Naive thymus-derived CD8-positive, alpha-beta T cell (primary cell): ENCODE measurements around the gene ATP11A. TPM values are rescaled to one million over a fixed set of nuclear protein-coding genes. Genes with fewer than 3 reads are reported as not detected.
"Not testable (repeated sequence)": the region's sequence is repeated elsewhere in the genome, so short reads cannot be mapped to it uniquely, and the experiment has no call there.

Source experiments
- ATAC-seq, 2 donors: fragments of 150-1000 bp; cut with Tn5 transposase in 1 of 2; sonication (Bioruptor Pico), chemical (Tn5 transposase) in 1 of 2; 1 replicate in 1 of 2; 2 replicates in 1 of 2; pipeline ENCODE4 v1.10.0; 2021; ENCODE audit warnings: mild to moderate bottlenecking in 2 of 2, moderate library complexity in 2 of 2
- POLR2A ChIA-PET: fragments of 350-600 bp; sonication (Branson Sonifier 250); formaldehyde crosslinking; loops from one replicate; lab custom pipeline; 2021; ENCODE audit warnings: antibody characterized with exemption; lab: Charles Lee
- DNase-seq, 10 donors: peaks; one replicate each; pipeline versions ENCODE4 v3.0.0 to v3.0.0-alpha.2; 2020 to 2022
- H3K27ac Mint-ChIP-seq, 10 donors: one replicate each; pipeline ENCODE4 v1.8.0; 2020 to 2022; ENCODE audit warnings: mild to moderate bottlenecking in 10 of 10, mixed read lengths in 10 of 10, moderate library complexity in 4 of 10, inconsistent platforms in 1 of 10
- H3K27me3 Mint-ChIP-seq, 5 donors: one replicate each; pipeline ENCODE4 v1.8.0; 2021 to 2022; ENCODE audit warnings: mixed read lengths in 5 of 5
- H3K36me3 Mint-ChIP-seq, 3 donors: one replicate each; pipeline ENCODE4 v1.8.0; 2020 to 2022; ENCODE audit warnings: mixed read lengths in 3 of 3, mild to moderate bottlenecking in 2 of 3, inconsistent platforms in 1 of 3
- H3K4me1 Mint-ChIP-seq, 4 donors: one replicate each; pipeline ENCODE4 v1.8.0; 2021 to 2022; ENCODE audit warnings: mixed read lengths in 4 of 4
- H3K4me3 Mint-ChIP-seq, 10 donors: one replicate each; pipeline ENCODE4 v1.8.0; 2020 to 2022; ENCODE audit warnings: mild to moderate bottlenecking in 10 of 10, mixed read lengths in 10 of 10, moderate library complexity in 6 of 10, inconsistent platforms in 1 of 10
- H3K9me3 Mint-ChIP-seq, 9 donors: one replicate each; pipeline ENCODE4 v1.8.0; 2020 to 2022; ENCODE audit warnings: mixed read lengths in 9 of 9, mild to moderate bottlenecking in 3 of 9, inconsistent platforms in 1 of 9, moderate library complexity in 1 of 9
- polyA plus RNA-seq, 3 donors: library from polyadenylated mRNA; unstranded; fragments of 300-500 nt; fragmentation: Illumina TruSeq; gene quantifications; one replicate each; pipeline ENCODE4 v1.2.3, GENCODE V29; 2021
- total RNA-seq, 8 experiments: library from RNA in 2 of 8; stranded (reverse) in 2 of 8; gene quantifications; one replicate each; pipeline ENCODE4 v1.2.3 and lab custom pipeline; 2021 to 2026

The ATP11A gene
- total and polyA plus RNA-seq, 5 experiments from 2014 or later, result 0.76 to 23.9 (median 3.1) TPM

DNA sequence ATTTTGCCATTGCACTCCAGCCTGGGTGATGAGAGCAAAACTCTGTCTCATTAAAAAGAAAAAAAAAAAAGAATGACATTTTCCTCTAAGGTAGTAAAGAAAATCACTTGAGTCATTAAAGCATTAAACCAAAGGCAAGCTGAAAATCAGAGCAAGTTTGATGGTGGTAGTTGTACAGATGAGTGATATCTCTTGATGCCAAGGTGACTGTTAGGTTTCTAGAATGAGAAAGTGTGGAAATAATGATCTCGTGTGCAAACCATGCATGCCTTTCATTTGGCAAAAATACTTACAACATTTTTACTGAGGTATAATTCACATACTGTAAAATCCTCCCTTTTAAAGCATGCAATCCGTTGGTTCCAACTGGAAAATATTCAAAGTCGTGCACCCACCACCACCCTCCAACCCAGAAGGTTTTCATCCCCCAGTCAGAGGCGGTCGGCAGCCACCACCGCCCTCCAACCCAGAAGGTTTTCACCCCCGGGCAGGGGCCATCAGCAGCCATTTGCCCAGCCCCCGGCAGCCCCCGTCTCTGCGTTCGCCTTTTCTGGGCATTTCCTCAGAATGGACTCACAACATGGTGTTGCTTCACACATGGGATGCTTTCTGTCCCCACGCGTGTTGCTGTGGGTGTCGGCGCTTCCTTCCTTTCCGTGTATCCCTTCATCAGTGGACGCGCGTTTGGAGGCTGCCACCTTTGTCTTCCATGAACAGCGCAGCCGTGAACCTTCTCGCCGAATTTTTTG lies 90.2 kb downstream of the ATP11A start:
- POLR2A ChIA-PET, result no interaction called here
- Mint-ChIP-seq H3K27me3 (no peaks in the 10 kb centered on the region), H3K4me1 (peaks cover 5 to 31% (median 20%) of the 10 kb centered on the region in 4 donors), H3K27ac (peak overlapping the region in 1 of 10 donors; percentile 41), H3K36me3 (no peaks in the 10 kb centered on the region), H3K9me3 (no peaks in the 10 kb centered on the region), H3K4me3 (no peak overlapping the region)
- DNase-seq (no peak), ATAC-seq (no peak)

DNA sequence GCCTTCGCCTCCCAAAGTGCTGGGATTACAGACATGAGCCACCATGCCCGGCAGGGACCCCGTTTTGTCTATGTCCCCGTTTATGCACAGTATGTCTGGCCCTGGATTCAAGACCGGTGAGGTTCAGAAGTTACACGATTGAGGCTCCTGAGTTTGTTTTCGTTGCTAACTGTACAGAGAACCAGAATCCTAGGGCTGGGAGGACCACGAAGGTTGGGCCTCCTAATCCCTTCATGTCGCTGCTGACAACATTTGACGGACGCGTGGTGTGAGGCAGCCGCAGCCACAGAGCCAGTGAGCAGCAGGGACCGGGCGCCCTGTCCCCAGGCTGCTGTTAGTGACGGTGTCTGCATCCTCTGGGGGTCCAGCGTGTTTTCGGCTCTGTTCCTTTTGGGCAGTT lies 91.4 kb downstream of the ATP11A start:
- POLR2A ChIA-PET, result no interaction called here
- Mint-ChIP-seq H3K4me1 (peaks cover 5 to 31% (median 20%) of the 10 kb centered on the region in 4 donors), H3K27me3 (no peaks in the 10 kb centered on the region), H3K36me3 (peaks cover 0 to 5% (median 4%) of the 10 kb centered on the region in 3 donors), H3K27ac (no peak overlapping the region), H3K4me3 (no peak overlapping the region), H3K9me3 (peaks cover 0 to 3% (median 0%) of the 10 kb centered on the region in 9 donors)
- no peak for DNase-seq
- no peak for ATAC-seq

DNA sequence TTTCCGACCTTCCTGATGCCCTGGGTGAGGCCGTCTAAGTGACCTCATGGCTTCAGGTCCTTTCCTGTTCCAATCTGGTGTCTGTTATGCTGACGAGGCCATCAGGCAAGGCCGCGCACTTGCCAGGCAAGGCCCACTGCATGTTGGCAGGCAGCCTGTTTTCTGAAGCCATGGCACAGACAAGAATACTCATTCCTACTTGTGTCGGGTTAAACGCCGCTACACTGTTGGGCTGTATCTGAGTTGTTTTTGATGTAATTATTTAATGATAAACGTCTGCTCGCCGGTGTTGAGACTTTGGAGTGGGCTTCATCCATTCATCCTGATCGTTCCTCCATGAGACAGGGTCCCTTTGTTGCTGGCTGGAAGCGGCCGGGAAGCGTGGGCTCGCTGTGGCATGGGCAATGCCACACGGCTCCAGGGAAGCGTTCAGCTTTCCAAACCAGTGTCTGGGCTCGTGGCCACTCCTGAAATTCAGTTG lies 92.1 kb downstream of the ATP11A start:
- peaks cover 4 to 8% (median 7%) of the 10 kb centered on the region in 3 donors for H3K36me3 Mint-ChIP-seq
- ATAC-seq (no peak), DNase-seq (no peak)
- no peaks in the 10 kb centered on the region for H3K27me3 Mint-ChIP-seq
- peaks cover 5 to 31% (median 19%) of the 10 kb centered on the region in 4 donors for H3K4me1 Mint-ChIP-seq
- peak overlapping the region in 2 of 10 donors; percentile 55 to 61 for H3K27ac Mint-ChIP-seq
- no peak overlapping the region for H3K4me3 Mint-ChIP-seq
- POLR2A ChIA-PET, result no interaction called here
- peaks cover 0 to 5% (median 0%) of the 10 kb centered on the region in 9 donors for H3K9me3 Mint-ChIP-seq

DNA sequence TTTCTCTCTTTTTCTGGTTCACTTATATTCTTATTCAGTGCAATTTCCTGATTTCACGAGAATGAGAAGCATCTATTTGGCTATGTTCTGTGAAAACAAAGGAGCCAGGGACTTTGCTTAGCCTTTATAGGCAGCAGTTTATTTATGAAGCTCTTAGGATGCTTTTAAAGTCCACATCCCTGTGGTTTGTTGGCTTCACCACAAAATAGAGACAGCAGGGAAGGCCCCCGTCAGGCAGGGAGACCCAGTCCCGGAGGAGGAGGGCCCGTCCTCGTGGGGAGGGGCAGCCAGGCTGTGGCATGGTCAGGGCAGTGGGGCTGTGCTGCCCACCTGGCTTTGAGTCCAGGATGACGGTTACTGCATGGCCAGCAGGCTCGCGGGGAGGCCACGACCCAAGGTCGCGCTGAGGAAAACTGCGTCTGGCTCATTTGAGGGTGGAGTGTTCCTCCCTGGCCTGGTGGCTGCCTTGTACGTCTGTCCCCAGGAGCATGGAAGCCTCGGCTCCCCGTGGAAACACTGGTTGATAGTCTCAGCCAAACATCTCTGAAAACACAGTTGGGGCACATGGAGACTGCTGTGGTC lies 92.7 kb downstream of the ATP11A start:
- ATAC-seq (no peak), DNase-seq (no peak)
- H3K27me3 Mint-ChIP-seq, result no peaks in the 10 kb centered on the region
- H3K36me3 Mint-ChIP-seq, result peaks cover 4 to 8% (median 7%) of the 10 kb centered on the region in 3 donors
- H3K9me3 Mint-ChIP-seq, result peaks cover 0 to 5% (median 0%) of the 10 kb centered on the region in 9 donors
- POLR2A ChIA-PET, result no interaction called here
- H3K4me3 Mint-ChIP-seq, result no peak overlapping the region
- peak overlapping the region in 1 of 10 donors; percentile 55 for H3K27ac Mint-ChIP-seq
- peaks cover 5 to 31% (median 19%) of the 10 kb centered on the region in 4 donors for H3K4me1 Mint-ChIP-seq

DNA sequence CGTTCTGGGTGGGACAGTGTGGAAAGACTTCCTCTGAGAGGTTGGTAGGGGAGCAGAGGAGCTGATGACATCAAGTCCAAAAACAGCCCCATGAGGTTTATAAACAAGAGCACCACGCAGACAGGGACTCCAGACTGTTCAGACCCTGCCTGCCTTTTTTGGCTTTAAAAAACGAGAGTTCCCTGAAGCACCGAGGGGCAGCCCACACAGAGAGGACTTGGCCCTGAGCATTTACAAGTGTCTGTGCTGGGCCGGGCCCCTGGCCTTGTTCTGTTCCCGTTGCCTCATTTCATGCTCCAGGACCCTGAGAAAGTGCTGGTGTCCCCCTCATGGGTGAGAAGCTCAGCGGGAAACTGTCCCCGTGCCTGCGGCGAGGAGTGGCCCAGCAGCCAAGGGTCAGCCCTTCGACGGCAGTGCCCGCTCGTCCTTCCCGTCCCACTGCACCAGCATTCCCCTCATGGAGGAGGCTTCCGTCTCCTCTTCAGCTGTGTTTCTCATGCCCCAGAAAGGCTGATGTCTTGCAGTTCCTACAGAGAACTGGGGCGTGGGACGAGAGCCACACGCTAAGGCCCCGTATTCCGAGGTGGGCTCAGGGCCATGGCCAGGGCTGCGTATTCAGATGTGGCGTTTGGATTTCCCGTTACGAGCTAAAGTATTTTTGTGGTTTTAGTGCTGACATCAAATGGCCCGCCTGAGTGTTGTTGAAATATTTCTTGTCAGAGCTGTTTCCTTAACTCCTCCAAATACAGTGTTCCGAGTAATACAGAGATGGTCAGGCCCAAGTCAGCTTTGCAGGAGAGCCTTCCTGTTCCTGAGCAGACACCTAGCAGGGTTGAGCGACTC lies 93.5 kb downstream of the ATP11A start:
- no peak for DNase-seq
- H3K27me3 Mint-ChIP-seq, result no peaks in the 10 kb centered on the region

DNA sequence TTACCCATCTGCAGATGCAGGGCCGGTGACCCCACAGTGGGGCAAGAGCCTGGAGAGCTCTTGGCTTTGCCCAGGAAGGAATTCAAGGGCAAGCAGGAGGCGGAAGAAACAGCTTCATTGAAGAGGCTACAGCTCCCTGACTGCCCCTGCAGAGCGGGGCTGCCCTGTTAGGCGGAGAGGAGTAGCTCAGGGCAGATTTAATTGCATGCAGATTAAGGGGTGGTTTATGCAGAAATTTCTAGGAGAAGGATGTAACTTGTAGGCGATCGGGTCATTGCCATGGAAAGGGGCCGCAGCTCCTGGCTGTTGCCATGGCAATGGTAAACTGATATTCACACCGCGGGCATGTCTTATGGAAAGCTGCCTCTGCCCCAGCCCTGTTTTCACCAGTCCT lies 94.1 kb downstream of the ATP11A start:
- no peak for DNase-seq
- peaks cover 5 to 24% (median 16%) of the 10 kb centered on the region in 4 donors for H3K4me1 Mint-ChIP-seq
- H3K27ac Mint-ChIP-seq, result peak overlapping the region in 3 of 10 donors; percentile 41 to 77 (median 51)
- ATAC-seq, result no peak
- H3K27me3 Mint-ChIP-seq, result no peaks in the 10 kb centered on the region
- peaks cover 4 to 14% (median 13%) of the 10 kb centered on the region in 3 donors for H3K36me3 Mint-ChIP-seq
- peak overlapping the region in 1 of 10 donors; percentile 28 for H3K4me3 Mint-ChIP-seq
- peaks cover 0 to 5% (median 0%) of the 10 kb centered on the region in 9 donors for H3K9me3 Mint-ChIP-seq
- POLR2A ChIA-PET, result interaction anchor here (0.7 kb wide), 1 partner anchor 9 kb away, joined by 4 read pairs; no protein-coding TSS in a partner anchor

More for the DNA sequence above, 93.5 kb downstream of the ATP11A start:
- POLR2A ChIA-PET, result interaction anchor here (0.7 kb wide), 1 partner anchor 8 kb away, joined by 4 read pairs; no protein-coding TSS in a partner anchor
- no peak for ATAC-seq
- Mint-ChIP-seq H3K36me3 (peaks cover 4 to 10% (median 8%) of the 10 kb centered on the region in 3 donors), H3K4me3 (peak overlapping the region in 1 of 10 donors; percentile 28), H3K9me3 (peaks cover 0 to 5% (median 0%) of the 10 kb centered on the region in 9 donors), H3K27ac (peak overlapping the region in 4 of 10 donors; percentile 41 to 77 (median 47)), H3K4me1 (peaks cover 5 to 24% (median 17%) of the 10 kb centered on the region in 4 donors)

DNA sequence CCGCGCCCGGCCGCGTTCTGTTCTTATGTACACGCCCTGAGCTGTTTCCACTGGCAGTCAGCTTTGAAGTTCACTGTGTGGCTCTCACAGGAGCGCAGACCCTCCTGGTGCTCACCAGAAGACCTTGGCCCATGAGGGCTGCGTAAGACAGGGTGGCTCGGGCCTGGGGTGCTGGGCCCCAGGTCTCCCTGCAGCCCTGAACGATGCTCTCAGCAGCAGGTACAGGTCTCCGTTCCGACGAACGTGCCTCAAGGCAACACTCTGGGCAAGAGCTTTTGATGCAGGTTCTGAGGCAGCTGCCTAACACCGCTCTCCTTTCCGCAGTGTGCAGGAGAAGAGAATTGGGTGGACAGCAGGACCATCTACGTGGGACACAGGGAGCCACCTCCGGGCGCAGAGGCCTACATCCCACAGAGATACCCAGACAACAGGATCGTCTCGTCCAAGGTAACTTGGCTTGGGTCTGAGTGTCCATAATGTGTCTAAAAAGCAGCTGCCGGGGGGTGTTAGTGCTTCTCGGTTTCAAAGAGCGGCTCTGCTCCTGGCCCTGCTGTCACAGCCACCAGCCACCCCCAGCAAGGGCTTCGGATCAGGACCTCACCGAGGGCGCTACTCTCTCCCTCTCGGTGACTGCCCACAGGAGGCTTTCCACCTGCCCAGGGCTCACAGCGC lies 95.1 kb downstream of the ATP11A start:
- POLR2A ChIA-PET, result no interaction called here
- peaks cover 4 to 18% (median 13%) of the 10 kb centered on the region in 3 donors for H3K36me3 Mint-ChIP-seq
- no peak overlapping the region for H3K4me3 Mint-ChIP-seq
- ATAC-seq (no peak), DNase-seq (no peak)
- no peak overlapping the region for H3K27ac Mint-ChIP-seq
- peaks cover 5 to 23% (median 16%) of the 10 kb centered on the region in 4 donors for H3K4me1 Mint-ChIP-seq
- no peaks in the 10 kb centered on the region for H3K27me3 Mint-ChIP-seq
- H3K9me3 Mint-ChIP-seq, result peaks cover 0 to 5% (median 0%) of the 10 kb centered on the region in 9 donors

DNA sequence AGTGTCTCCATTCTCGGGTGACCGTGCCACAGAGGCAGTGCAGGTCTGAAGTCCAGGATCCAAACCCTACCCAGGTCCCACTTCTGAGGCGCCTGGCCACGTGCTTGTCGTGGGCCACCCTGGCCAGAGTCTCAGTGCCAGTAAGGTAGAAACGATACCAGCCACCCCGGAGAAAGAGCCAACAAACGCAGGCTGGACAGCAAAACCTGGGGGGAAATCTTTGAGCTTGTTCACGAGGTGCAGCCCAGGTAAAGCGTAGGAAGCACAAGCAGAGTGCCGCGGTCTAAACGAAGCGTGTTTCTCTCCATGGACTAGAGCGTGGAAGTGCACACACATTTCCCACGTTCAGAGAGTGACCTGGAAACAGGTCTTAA lies 95.6 kb downstream of the ATP11A start:
- peaks cover 5 to 22% (median 16%) of the 10 kb centered on the region in 4 donors for H3K4me1 Mint-ChIP-seq
- no peak overlapping the region for H3K27ac Mint-ChIP-seq
- peaks cover 0 to 5% (median 0%) of the 10 kb centered on the region in 9 donors for H3K9me3 Mint-ChIP-seq
- DNase-seq, result no peak
- ATAC-seq, result no peak
- POLR2A ChIA-PET, result no interaction called here
- no peak overlapping the region for H3K4me3 Mint-ChIP-seq
- H3K36me3 Mint-ChIP-seq, result peaks cover 4 to 18% (median 13%) of the 10 kb centered on the region in 3 donors
- no peaks in the 10 kb centered on the region for H3K27me3 Mint-ChIP-seq

DNA sequence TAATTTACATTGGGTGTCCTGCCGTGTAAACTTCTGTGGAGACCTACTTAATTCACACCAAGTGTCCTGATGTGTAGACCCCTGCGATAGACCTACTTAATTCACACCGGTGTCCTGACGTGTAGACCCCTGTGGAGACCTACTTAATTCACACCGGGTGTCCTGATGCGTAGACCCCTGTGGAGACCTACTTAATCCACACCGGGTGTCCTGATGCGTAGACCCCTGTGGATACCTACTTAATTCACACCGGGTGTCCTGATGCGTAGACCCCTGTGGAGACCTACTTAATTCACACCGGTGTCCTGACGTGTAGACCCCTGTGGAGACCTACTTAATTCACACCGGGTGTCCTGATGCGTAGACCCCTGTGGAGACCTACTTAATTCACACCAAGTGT lies 97.0 kb downstream of the ATP11A start:
- DNase-seq, H3K9me3 Mint-ChIP-seq, H3K27me3 Mint-ChIP-seq, POLR2A ChIA-PET, H3K4me3 Mint-ChIP-seq, ATAC-seq, H3K27ac Mint-ChIP-seq: not testable (repeated sequence)
- Mint-ChIP-seq H3K36me3 (peaks cover 4 to 21% (median 16%) of the 10 kb centered on the region in 3 donors), H3K4me1 (peaks cover 5 to 24% (median 14%) of the 10 kb centered on the region in 4 donors)

DNA sequence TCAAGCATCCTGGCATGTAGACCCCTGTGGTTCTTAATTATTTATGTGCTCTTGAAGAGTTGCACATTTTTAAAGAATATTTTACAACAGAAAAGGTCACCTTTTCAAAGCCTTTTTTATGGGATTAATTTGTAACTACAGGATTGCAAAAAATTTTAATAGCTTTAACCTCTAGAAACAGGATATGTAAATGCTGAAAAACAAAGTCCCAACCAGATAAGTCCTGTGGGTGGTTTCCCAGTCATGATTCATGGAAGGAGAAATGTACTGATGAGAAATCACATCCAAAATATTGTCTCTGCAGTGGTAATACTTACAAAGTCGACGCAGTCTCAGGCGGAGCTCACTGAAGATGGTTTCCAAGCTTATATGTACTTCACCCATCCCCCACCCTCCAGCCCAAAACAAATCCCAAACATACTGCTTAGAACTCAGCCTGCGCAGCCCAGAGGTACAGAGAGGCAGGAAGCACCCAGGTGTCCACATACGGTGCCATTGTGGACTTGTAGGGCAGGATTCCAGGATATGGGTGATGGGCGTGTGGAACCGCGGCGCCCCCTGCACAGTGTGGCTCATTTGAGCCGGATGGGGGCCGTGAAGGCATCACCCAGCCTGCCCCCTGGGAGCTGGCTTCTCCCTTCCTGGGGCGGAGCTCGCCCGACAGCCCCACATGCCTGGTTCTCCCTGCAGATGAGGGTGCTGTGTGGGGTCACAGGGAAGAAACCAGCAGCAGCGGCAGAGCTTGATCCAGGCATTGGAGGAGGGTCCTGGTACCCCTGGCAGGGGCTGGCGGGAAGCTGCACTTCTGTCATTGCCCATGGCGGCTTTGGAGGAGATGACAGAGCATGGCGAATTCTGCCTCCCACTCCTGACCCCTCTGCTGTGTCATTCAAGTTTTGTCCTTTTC lies 101.2 kb downstream of the ATP11A start:
- POLR2A ChIA-PET, result no interaction called here
- ATAC-seq, result no peak
- H3K4me1 Mint-ChIP-seq, result peaks cover 0 to 12% (median 8%) of the 10 kb centered on the region in 4 donors
- no peak overlapping the region for H3K4me3 Mint-ChIP-seq
- DNase-seq, result no peak
- no peaks in the 10 kb centered on the region for H3K27me3 Mint-ChIP-seq
- H3K27ac Mint-ChIP-seq, result no peak overlapping the region
- H3K9me3 Mint-ChIP-seq, result peaks cover 0 to 3% (median 0%) of the 10 kb centered on the region in 9 donors
- H3K36me3 Mint-ChIP-seq, result peaks cover 9 to 28% (median 20%) of the 10 kb centered on the region in 3 donors
